Subcutaneous adipose tissue (tissue), 4 donors: Measurements from ENCODE around the gene KIF18A. TPM values are rescaled to one million over a fixed set of nuclear protein-coding genes. Genes with fewer than 3 reads are reported as not detected.

Experiments used
- total RNA-seq, 4 donors: library from RNA; depleted of rRNA; stranded (reverse); fragments of >200 nt; gene quantifications; one replicate each; pipeline ENCODE4 v1.1.0, GENCODE V29; 2016
- TF ChIP-seq, protein P1 (sequence below): fragments of 450-650 bp; IDR thresholded peaks from one replicate; pipeline ENCODE4 v1.5.1; 2016; ENCODE audit warnings: low read depth, mild to moderate bottlenecking, control low read depth, antibody characterized with exemption, moderate library complexity

Gene KIF18A
- total RNA-seq, 4 donors from 2014 or later = 0.16 to 1.9 (median 0.44) TPM; not detected in 1

DNA sequence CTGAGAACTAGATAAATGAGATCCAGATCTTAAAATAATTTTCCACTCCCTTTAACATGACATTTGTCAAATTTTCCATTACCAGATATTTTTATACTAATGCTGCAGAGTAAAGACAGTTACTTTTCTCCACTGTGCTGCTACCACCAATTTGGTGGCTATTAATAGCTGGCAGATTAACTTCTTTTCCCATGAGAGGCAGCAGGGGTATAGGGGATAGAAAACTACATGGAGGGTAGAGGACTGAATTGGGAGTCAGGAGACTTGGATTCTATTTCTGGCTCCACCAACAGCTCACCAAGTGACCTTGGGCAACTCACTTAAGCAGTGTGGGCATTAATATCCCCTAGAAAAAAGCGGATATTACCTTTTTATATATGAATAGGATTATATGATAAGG, 69.2 kb downstream of the KIF18A start:
- TF ChIP-seq, protein P1, sequence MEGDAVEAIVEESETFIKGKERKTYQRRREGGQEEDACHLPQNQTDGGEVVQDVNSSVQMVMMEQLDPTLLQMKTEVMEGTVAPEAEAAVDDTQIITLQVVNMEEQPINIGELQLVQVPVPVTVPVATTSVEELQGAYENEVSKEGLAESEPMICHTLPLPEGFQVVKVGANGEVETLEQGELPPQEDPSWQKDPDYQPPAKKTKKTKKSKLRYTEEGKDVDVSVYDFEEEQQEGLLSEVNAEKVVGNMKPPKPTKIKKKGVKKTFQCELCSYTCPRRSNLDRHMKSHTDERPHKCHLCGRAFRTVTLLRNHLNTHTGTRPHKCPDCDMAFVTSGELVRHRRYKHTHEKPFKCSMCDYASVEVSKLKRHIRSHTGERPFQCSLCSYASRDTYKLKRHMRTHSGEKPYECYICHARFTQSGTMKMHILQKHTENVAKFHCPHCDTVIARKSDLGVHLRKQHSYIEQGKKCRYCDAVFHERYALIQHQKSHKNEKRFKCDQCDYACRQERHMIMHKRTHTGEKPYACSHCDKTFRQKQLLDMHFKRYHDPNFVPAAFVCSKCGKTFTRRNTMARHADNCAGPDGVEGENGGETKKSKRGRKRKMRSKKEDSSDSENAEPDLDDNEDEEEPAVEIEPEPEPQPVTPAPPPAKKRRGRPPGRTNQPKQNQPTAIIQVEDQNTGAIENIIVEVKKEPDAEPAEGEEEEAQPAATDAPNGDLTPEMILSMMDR = no peak

DNA sequence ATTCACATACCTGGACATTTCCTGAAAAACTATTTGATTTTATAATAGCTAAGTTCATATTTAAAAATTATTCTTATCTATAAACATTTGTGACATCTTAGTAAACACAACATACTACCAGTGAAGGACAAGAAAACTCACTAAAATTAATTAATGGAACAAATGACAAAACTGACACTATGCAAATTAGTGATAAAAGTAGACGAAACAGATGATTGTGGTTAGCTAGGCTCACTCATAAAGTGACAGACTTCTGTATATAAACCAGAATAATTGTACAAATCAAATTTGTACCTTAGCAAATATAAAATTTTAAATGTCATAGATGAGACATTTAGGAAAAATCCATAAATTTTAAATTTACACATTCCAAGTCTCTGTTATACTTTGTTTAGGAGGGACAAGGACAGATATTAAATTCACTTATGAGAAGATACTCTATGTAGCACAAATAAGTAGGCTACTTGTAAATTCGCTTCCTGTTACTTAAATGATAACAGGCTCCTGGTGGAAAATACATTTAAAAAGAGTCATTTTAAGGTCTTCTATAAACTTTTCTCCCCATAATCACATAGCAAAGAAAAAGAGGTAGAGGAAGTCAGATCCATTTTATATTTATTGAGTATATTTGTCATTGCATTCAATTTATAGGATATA, 81.2 kb downstream of the KIF18A start:
- TF ChIP-seq, protein P1 = no peak

DNA sequence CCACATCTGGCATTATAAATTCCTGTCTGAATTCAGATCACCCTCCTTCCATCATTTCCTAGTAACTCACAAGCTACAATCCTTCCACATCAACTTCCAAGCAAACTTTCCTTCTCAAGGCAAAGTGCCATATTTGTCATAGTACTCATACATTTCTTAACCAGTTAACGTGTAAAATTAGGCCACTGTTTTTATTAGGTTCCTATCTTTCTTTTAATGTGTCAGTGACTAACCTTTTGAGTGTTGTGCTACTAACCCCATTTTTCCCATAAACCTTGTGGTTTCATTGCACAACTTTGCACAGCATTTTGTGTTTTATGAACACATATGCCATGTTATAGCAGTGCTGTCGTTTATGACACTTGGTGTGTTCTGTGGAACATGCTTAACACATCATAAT, 90.1 kb downstream of the KIF18A start:
- TF ChIP-seq, protein P1 = no peak

DNA sequence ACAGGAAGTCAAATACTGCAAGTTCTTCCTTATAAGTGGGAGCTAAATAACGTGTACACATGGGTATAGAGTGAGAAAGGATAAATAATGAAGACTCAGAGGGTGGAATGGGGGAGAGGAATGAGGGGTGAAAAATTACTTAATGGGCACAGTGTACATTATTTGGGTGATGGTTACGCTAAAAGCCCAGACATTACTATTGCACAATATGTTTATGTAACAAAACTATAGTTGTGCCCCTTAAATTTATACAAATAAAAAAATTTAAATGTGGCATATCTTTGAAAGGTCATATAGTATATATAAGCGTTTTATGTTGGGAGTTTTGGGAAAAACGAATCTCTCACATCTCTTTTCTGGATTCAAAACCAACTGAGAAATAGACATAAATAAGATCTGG, 96.1 kb downstream of the KIF18A start:
- TF ChIP-seq, protein P1 = no peak

DNA sequence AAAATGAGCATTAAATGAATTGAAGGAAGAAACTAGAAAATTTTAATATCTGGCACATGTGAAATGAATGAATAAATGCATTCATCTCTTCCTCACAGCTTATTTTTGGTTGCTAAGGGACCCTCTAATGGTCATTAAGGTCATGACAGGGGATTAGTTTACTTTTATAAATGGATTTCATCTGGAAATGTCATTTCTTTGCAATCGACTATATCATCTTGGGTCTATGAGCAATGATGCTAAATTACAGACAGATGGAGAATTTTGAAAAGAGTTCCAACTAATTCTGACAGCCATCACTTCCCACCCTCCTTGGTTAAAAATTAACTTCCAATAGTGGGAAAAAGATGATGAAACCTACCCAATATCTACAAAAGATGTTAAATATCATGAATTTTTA, 98.0 kb downstream of the KIF18A start:
- TF ChIP-seq, protein P1 = no peak

DNA sequence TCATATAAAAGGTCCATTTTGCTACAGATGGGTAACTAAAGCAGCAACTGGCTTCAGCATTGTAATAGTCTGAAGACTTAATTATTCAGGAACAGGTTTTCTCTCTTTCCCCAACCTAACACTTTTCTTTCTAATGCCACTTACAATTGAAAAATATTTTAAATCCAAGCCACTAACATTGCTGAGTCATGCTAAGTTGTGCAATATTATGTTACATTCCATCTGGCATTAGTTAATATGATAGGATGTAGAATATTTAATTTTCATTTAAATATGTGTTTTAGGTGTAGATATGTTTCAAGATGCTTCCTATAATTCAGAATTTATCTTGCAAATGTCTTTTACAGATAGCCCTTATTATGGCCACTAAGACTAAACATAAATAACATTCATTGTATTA, 98.6 kb downstream of the KIF18A start:
- TF ChIP-seq, protein P1 = no peak

DNA sequence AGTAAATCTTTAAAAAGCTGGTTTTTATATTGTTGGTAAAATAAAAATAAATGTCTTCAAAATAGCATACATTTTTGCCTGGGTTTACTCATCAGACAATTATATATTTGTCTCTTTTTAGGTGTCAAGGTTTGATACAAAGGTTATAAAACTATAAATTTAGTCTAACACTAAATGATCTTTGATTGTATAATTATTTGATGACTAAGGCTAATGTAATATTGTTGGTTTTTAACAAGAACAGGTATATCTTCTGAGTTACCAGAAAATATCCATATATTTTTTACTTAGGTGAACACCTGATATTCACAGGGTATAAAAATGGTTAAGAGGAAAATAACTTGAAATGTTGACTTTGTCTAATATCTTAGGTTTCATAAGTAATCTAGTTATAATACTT, 104.3 kb downstream of the KIF18A start:
- TF ChIP-seq, protein P1 = no peak
